Measurements from ENCODE around the gene CCDC146.

The CCDC146 gene

GRCh38 chr7:77235276-77235675 is 112.9 kb downstream of the CCDC146 start:
- TF ChIP-seq ZFX (IDR thresholded peaks at IDR 0.05) = no peak
- TF ChIP-seq CTCF (conservative IDR thresholded peaks at IDR 0.05) = no peak
- no peak overlapping the region for H3K27ac ChIP-seq

GRCh38 chr7:77238703-77239136 is 116.3 kb downstream of the CCDC146 start:
- TF ChIP-seq CTCF (conservative IDR thresholded peaks at IDR 0.05) (no peak), ZFX (IDR thresholded peaks at IDR 0.05) (no peak)
- no peak overlapping the region for H3K27ac ChIP-seq

- no peak overlapping the region for H3K27ac ChIP-seq
- no peak for TF ChIP-seq ZFX (IDR thresholded peaks at IDR 0.05)
- no peak for TF ChIP-seq CTCF (conservative IDR thresholded peaks at IDR 0.05)
Observed at GRCh38 chr7:77239471-77239870, 117.1 kb downstream of the CCDC146 start.

GRCh38 chr7:77242068-77242467 is 119.7 kb downstream of the CCDC146 start:
- no peak for TF ChIP-seq CTCF (conservative IDR thresholded peaks at IDR 0.05)
- TF ChIP-seq ZFX (IDR thresholded peaks at IDR 0.05) = no peak
- H3K27ac ChIP-seq = no peak overlapping the region

- H3K27ac ChIP-seq = no peak overlapping the region
Observed at GRCh38 chr7:77242554-77242953, 120.1 kb downstream of the CCDC146 start.

GRCh38 chr7:77244222-77244934 is 122.0 kb downstream of the CCDC146 start:
- H3K27ac ChIP-seq = no peak overlapping the region
- no peak for TF ChIP-seq CTCF (conservative IDR thresholded peaks at IDR 0.05)
- no peak for TF ChIP-seq ZFX (IDR thresholded peaks at IDR 0.05)

More at GRCh38 chr7:77242554-77242953, 120.1 kb downstream of the CCDC146 start:
- TF ChIP-seq ZFX (IDR thresholded peaks at IDR 0.05) = no peak
- TF ChIP-seq CTCF (conservative IDR thresholded peaks at IDR 0.05) = no peak

GRCh38 chr7:77245015-77245755 is 122.8 kb downstream of the CCDC146 start:
- no peak for TF ChIP-seq ZFX (IDR thresholded peaks at IDR 0.05)
- TF ChIP-seq CTCF (conservative IDR thresholded peaks at IDR 0.05) = no peak
- H3K27ac ChIP-seq = no peak overlapping the region

Measured in C4-2B (cell line).